HepG2 (cell line): ENCODE results near the gene CYP19A1. TPM values are rescaled to one million over a fixed set of nuclear protein-coding genes. Genes with fewer than 3 reads are reported as not detected.
A peak's percentile ranks its signal among the peaks of the same experiment; 100 is the strongest.

Experiments used
- AKNA ChIP-seq: sonication (generic); formaldehyde crosslinking; IDR thresholded peaks from 2 replicates; pipeline ENCODE4 v1.4.0; 2020; ENCODE audit warnings: missing genetic modification reagents, borderline replicate concordance
- ATF2 ChIP-seq: sonication (generic); formaldehyde crosslinking; IDR thresholded peaks from 2 replicates; pipeline ENCODE4 v1.4.0; 2020; ENCODE audit warnings: missing genetic modification reagents
- CEBPG ChIP-seq: IDR thresholded peaks from 2 replicates; pipeline ENCODE4 v1.6.1; 2016
- ETS1 ChIP-seq: sonication (generic); formaldehyde crosslinking; IDR thresholded peaks from 2 replicates; pipeline ENCODE4 v1.4.0; 2020; ENCODE audit warnings: missing genetic modification reagents
- HNF4G ChIP-seq, 2 experiments: sonication (generic) in 1 of 2; formaldehyde crosslinking in 1 of 2; IDR thresholded peaks; 2 replicates each; pipeline versions ENCODE4 v1.4.0 to v1.6.1; 2011 to 2020; ENCODE audit warnings: borderline replicate concordance in 2 of 2, low read depth in 2 of 2, mild to moderate bottlenecking in 2 of 2, low read length in 1 of 2, missing genetic modification reagents in 1 of 2, moderate library complexity in 1 of 2
- HNRNPL ChIP-seq: fragments of 200-400 bp; formaldehyde crosslinking; IDR thresholded peaks from 2 replicates; pipeline ENCODE4 v1.6.1; 2017; ENCODE audit warnings: mild to moderate bottlenecking, low read depth, low read length
- MBNL3 ChIP-seq: fragments of 250-450 bp; sonication (Bioruptor Pico); conservative IDR thresholded peaks from 2 replicates; pipeline ENCODE4 v1.8.0; 2022; ENCODE audit warnings: mild to moderate bottlenecking, inconsistent platforms
- POLR2A ChIP-seq, 2 experiments: IDR thresholded peaks; 2 replicates each; pipeline ENCODE4 v1.6.1; 2011; ENCODE audit warnings: low read depth in 2 of 2, low read length in 2 of 2, mild to moderate bottlenecking in 1 of 2, moderate library complexity in 1 of 2; ENCODE audit not compliant: insufficient read depth in 1 of 2
- SMARCE1 ChIP-seq: fragments of 450-650 bp; IDR thresholded peaks from 2 replicates; pipeline ENCODE4 v1.6.1; 2017; ENCODE audit warnings: borderline replicate concordance
- TOE1 ChIP-seq: sonication (generic); formaldehyde crosslinking; IDR thresholded peaks from 2 replicates; pipeline ENCODE4 v1.4.0; 2020; ENCODE audit warnings: mild to moderate bottlenecking, missing genetic modification reagents
- UBTF ChIP-seq: sonication (generic); formaldehyde crosslinking; IDR thresholded peaks from 2 replicates; pipeline ENCODE4 v1.4.0; 2020; ENCODE audit warnings: mild to moderate bottlenecking, missing genetic modification reagents
- ZBTB37 ChIP-seq: sonication (generic); formaldehyde crosslinking; IDR thresholded peaks from 2 replicates; pipeline ENCODE4 v1.4.0; 2020; ENCODE audit warnings: mild to moderate bottlenecking, missing genetic modification reagents
- ZC3H13 ChIP-seq: sonication (generic); formaldehyde crosslinking; IDR thresholded peaks from 2 replicates; pipeline ENCODE4 v1.8.1; 2023; ENCODE audit warnings: mild to moderate bottlenecking, missing genetic modification reagents, moderate library complexity
- ZKSCAN5 ChIP-seq: sonication (generic); formaldehyde crosslinking; IDR thresholded peaks from 2 replicates; pipeline ENCODE4 v1.5.1; 2020; ENCODE audit warnings: mild to moderate bottlenecking, missing genetic modification reagents
- ZNF703 ChIP-seq: sonication (generic); formaldehyde crosslinking; IDR thresholded peaks from 2 replicates; pipeline ENCODE4 v1.5.1; 2020; ENCODE audit warnings: missing genetic modification reagents, mild to moderate bottlenecking, moderate library complexity, borderline replicate concordance
- ZNF850 ChIP-seq: sonication (generic); formaldehyde crosslinking; conservative IDR thresholded peaks from 2 replicates; pipeline ENCODE4 v1.9.0; 2021; ENCODE audit warnings: mild to moderate bottlenecking, missing genetic modification reagents
- polyA plus RNA-seq, 8 experiments: library from polyadenylated mRNA; depleted of rRNA in 3 of 8; stranded (reverse) in 7 of 8; unstranded in 1 of 8; fragments of >200 nt; fragmentation: Illumina TruSeq in 4 of 8; extraction: Trizol in 4 of 8; gene quantifications; 2 replicates each; pipeline versions ENCODE4 v1.2.1 to v1.2.3, GENCODE V29; 2011 to 2016; ENCODE audit warnings: low read depth in 4 of 8, missing spikeins in 1 of 8, mixed read lengths in 1 of 8; ENCODE audit not compliant: insufficient read depth in 1 of 8
- total RNA-seq, 5 experiments: library from RNA; depleted of rRNA; stranded (reverse); fragments of >200 nt; fragmentation: Illumina TruSeq; extraction: Trizol; gene quantifications; 2 replicates each; pipeline ENCODE4 v1.2.3, GENCODE V29; 2016; ENCODE audit warnings: low read depth in 1 of 5

The CYP19A1 gene
- total and polyA plus RNA-seq, 2 of the 13 experiments (the other 11 are each of a cell fraction or from before 2014, with no cell fraction given): 10.9 to 23.0 TPM

GRCh38 chr15:51314391-51315337, 23.7 kb downstream of the CYP19A1 start (continued):
- TF ChIP-seq HNF4G (IDR thresholded peaks at IDR 0.05; ENCODE audit: borderline replicate concordance, low read depth, low read length): peak; percentile 67; the same call in 1 of the 2 replicates
- peak; percentile 41; the same call in 1 of the 2 replicates for TF ChIP-seq HNF4G (CRISPR knock-in tag; IDR thresholded peaks at IDR 0.05; ENCODE audit: borderline replicate concordance, low read depth)
- TF ChIP-seq MBNL3 (CRISPR knock-in tag): no peak
- 0 out of 2 replicates have a peak, but pooled peaks have one; percentile 33 for TF ChIP-seq UBTF
- TF ChIP-seq ZNF850: no peak
- no peak for TF ChIP-seq ZNF703
- peak in 1 of 2 experiments; percentile 47; a peak in 1 of 4 replicates for TF ChIP-seq POLR2A (IDR thresholded peaks at IDR 0.05; ENCODE audit: insufficient read depth in 1 of 2, low read depth in 2 of 2, low read length in 2 of 2)
- 0 out of 2 replicates have a peak, but pooled peaks have one; percentile 30 for TF ChIP-seq ATF2 (CRISPR knock-in tag)
- no peak for TF ChIP-seq ZBTB37 (CRISPR knock-in tag)
- 0 out of 2 replicates have a peak, but pooled peaks have one; percentile 21 for TF ChIP-seq ZC3H13 (CRISPR knock-in tag)
- no peak for TF ChIP-seq HNRNPL
- peak; percentile 85 for TF ChIP-seq CEBPG
- no peak for TF ChIP-seq ETS1
- TF ChIP-seq AKNA (CRISPR knock-in tag): no peak
- no peak for TF ChIP-seq TOE1
- TF ChIP-seq ZKSCAN5: no peak
- no peak for TF ChIP-seq SMARCE1
